ENCODE results near the gene KCNIP4. TPM values are rescaled to one million over a fixed set of nuclear protein-coding genes. Genes with fewer than 3 reads are reported as not detected.

KCNIP4 gene
- total RNA-seq, 4 donors from 2014 or later, result 0.19 TPM; not detected in 3

GRCh38 chr4:21376176-21376575 lies 572.4 kb downstream of the KCNIP4 start:
- Histone ChIP-seq H3K4me1 (no peaks in the 10 kb centered on the region), H3K9me3 (no peaks in the 10 kb centered on the region), H3K4me3 (no peak overlapping the region), H3K27me3 (no peaks in the 10 kb centered on the region), H3K36me3 (no peaks in the 10 kb centered on the region), H3K27ac (no peak overlapping the region)
- WGBS, 2 donors, result 68 to 69% methylated on average over 3 of the region's 3 CpGs
- intact Hi-C loops (cut with DNase I), result no loop called here
- no peak for DNase-seq
- TF ChIP-seq, protein P1, sequence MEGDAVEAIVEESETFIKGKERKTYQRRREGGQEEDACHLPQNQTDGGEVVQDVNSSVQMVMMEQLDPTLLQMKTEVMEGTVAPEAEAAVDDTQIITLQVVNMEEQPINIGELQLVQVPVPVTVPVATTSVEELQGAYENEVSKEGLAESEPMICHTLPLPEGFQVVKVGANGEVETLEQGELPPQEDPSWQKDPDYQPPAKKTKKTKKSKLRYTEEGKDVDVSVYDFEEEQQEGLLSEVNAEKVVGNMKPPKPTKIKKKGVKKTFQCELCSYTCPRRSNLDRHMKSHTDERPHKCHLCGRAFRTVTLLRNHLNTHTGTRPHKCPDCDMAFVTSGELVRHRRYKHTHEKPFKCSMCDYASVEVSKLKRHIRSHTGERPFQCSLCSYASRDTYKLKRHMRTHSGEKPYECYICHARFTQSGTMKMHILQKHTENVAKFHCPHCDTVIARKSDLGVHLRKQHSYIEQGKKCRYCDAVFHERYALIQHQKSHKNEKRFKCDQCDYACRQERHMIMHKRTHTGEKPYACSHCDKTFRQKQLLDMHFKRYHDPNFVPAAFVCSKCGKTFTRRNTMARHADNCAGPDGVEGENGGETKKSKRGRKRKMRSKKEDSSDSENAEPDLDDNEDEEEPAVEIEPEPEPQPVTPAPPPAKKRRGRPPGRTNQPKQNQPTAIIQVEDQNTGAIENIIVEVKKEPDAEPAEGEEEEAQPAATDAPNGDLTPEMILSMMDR (IDR thresholded peaks at IDR 0.05), result no peak
- TF ChIP-seq POLR2A (IDR thresholded peaks at IDR 0.05), result no peak

GRCh38 chr4:21374641-21375368 lies 573.8 kb downstream of the KCNIP4 start:
- TF ChIP-seq, protein P1 (IDR thresholded peaks at IDR 0.05), result no peak
- no peak for TF ChIP-seq POLR2A (IDR thresholded peaks at IDR 0.05)
- H3K36me3 ChIP-seq, result no peaks in the 10 kb centered on the region
- H3K4me3 ChIP-seq, result no peak overlapping the region
- DNase-seq, result no peak
- no peak overlapping the region for H3K27ac ChIP-seq
- H3K4me1 ChIP-seq, result no peaks in the 10 kb centered on the region
- no peaks in the 10 kb centered on the region for H3K27me3 ChIP-seq
- intact Hi-C loops (cut with DNase I), result no loop called here
- WGBS, 2 donors, result 64 to 67% methylated on average over 2 of the region's 2 CpGs
- no peaks in the 10 kb centered on the region for H3K9me3 ChIP-seq

GRCh38 chr4:21367567-21367966 lies 581.0 kb downstream of the KCNIP4 start:
- 25 to 39% methylated on average over 2 of the region's 2 CpGs for WGBS, 2 donors
- Histone ChIP-seq H3K9me3 (no peaks in the 10 kb centered on the region), H3K36me3 (no peaks in the 10 kb centered on the region), H3K4me1 (no peaks in the 10 kb centered on the region), H3K27ac (no peak overlapping the region), H3K4me3 (no peak overlapping the region), H3K27me3 (no peaks in the 10 kb centered on the region)
- DNase-seq, result no peak
- intact Hi-C loops (cut with DNase I), result no loop called here
- no peak for TF ChIP-seq POLR2A (IDR thresholded peaks at IDR 0.05)
- TF ChIP-seq, protein P1 (IDR thresholded peaks at IDR 0.05), result no peak

DNA sequence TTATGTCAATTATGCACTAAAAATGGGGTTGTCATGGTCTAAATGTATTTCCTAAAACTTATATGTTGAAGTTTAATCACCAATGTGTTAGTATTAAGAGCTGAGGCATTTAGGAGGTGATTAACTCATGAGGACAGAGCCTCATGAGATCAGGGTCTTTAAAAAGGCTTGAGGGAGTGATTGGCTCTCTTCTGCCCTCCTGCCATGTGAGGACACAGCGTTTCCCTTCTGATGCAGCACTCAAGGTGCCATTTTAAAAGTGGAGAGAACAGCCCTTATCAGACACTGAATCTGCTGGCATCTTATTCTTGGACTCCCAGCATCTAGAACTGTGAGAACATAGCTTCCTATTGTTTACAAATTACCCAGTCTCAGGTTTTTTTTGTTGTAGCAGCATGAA lies 581.7 kb downstream of the KCNIP4 start:
- H3K4me3 ChIP-seq, result no peak overlapping the region
- no peaks in the 10 kb centered on the region for H3K4me1 ChIP-seq
- DNase-seq, result no peak
- no peaks in the 10 kb centered on the region for H3K27me3 ChIP-seq
- intact Hi-C loops (cut with DNase I), result no loop called here
- no peak for TF ChIP-seq POLR2A (IDR thresholded peaks at IDR 0.05)
- TF ChIP-seq, protein P1 (IDR thresholded peaks at IDR 0.05), result no peak
- H3K27ac ChIP-seq, result no peak overlapping the region
- no peaks in the 10 kb centered on the region for H3K36me3 ChIP-seq
- 27 to 50% methylated on average over 1 of the region's 1 CpG for WGBS, 2 donors
- no peaks in the 10 kb centered on the region for H3K9me3 ChIP-seq

GRCh38 chr4:21366312-21366711 lies 582.3 kb downstream of the KCNIP4 start:
- Histone ChIP-seq H3K9me3 (no peaks in the 10 kb centered on the region), H3K4me3 (no peak overlapping the region), H3K36me3 (no peaks in the 10 kb centered on the region), H3K27ac (no peak overlapping the region), H3K4me1 (no peaks in the 10 kb centered on the region), H3K27me3 (no peaks in the 10 kb centered on the region)
- TF ChIP-seq POLR2A (IDR thresholded peaks at IDR 0.05), result no peak
- TF ChIP-seq, protein P1 (IDR thresholded peaks at IDR 0.05), result no peak
- WGBS, 2 donors, result 23 to 48% methylated on average over 2 of the region's 2 CpGs
- DNase-seq, result no peak
- intact Hi-C loops (cut with DNase I), result no loop called here
